ENCODE measurements around the gene ORM2.
"Not testable (repeated sequence)": the region's sequence is repeated elsewhere in the genome, so short reads cannot be mapped to it uniquely, and the experiment has no call there.

ORM2 gene

DNA sequence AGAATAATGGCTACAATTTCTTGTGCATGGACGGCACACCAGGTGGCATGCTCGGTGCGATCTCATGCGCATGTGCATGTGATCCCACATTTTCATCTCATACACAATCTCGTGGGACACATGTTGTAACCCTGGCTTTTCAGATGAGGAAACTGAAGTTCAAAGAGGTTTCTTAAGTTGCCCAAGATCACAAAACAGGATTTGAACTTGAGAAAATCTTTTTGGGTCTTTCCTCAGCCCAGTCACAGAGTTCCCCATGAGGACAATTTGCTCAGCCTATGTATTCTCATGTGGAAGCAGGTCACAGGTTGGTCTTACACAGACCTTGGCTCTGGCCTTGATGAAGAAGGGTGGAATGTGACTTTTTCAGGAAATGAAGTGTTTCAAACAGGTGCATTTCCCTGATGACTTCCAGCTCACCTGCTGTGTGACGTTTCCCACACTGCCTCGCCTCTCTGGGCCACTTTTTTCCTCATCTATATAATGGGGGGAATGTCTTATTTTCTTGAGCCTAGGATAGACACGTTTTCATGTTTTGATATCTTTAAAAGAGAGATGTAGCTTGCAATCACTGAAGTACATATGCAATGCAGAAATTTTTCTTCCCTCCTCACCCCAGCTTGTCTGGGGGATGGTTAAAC is 13.8 kb upstream of the ORM2 start:
- DNase-seq, result no peak

DNA sequence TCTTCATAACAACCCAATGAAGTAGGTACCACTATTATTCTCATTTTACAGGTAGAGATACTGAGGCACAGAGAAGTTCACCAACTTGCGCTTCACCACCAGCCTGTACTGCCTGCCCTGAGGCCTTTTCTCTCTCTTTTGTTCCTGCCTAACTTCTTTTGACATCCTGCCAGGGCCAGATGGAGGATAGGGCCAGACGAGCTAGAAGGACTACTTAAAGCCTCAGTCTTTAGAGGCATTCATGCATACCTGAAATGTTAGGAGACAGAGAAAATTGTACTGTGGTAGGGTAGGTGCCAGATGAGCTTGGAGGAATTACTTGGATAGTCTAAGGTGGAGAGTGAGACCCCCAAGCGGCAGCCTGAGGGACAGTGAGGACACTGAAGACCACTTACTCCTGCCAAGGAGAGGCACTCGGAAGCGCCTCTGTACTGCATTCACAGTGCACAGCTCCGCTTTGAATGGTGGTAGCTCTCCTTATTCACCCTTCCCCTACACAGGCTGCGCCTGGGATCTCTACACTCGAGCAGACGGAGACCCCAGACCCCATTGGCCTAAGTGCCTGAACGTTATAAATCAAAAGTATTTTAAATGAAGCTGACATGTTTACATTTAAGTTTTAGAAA is 13.0 kb upstream of the ORM2 start:
- no peak for DNase-seq

DNA sequence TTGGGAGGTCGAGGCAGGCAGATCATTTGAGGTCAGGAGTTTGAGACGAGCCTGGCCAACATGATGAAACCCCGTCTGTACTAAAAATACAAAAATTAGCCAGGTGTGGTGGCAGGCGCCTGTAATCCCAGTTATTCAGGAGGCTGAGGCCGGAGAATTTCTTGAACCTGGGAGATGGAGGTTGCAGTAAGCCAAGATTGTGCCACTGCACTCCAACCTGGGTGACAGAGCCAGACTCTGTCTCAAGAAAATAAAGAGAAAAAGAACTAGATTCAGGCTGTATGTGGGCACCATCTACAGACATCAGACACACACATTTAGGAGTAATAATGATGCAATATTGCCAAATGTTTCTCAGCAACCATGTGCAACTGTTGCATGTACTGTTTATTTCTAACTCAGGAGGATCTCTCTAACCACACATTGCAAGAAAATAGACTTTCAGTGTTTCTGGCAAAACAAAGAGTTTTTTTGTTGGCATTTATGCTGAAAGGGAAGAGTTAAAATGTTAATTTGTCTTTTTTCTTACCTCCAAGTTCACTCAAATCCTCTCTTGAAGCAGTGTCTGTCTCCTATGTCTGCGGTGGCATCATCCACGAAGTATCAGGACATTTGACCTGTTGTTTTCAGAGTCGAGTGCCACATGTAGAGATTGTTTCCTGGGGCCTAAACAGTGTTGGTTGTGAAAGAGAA is 11.9 kb upstream of the ORM2 start:
- DNase-seq, result no peak

DNA sequence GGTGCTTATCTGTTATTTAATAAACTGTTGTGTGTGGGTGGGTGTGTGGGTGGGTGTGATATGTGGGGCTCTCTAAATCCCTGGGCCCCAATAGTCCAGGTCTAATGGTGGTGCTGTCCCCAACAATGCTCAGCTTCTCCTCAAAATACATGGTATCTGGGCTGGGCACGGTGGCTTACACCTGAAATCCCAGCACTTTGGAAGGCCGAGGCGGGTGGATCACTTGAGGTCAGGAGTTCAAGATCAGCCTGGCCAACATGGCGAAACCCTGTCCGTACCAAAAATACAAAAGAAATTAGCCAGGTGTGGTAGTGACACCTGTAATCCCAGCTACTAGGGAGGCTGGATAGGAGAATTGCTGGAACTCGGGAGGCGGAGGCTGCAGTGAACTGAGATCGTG is 11.3 kb upstream of the ORM2 start:
- no peak for DNase-seq

DNA sequence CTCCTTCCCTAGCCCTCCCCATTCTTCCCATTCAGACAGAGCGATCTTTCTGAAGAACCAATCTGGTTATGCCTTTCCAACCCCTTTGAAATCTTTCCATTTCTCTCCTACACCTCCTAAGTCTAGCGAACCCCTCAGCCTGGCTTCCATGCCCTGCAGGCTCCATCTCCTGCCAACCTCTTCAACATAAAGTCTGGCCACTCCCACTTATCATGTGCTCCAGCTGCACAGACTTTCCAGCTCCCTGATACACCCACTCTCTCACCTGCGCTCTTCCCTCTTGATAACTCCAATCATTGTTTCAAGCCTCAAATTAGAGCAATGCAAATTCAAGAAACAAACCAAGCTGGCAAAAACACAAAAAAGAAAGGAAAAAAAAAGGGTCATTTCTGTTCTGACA is 10.5 kb upstream of the ORM2 start:
- DNase-seq, result peak; percentile 20

DNA sequence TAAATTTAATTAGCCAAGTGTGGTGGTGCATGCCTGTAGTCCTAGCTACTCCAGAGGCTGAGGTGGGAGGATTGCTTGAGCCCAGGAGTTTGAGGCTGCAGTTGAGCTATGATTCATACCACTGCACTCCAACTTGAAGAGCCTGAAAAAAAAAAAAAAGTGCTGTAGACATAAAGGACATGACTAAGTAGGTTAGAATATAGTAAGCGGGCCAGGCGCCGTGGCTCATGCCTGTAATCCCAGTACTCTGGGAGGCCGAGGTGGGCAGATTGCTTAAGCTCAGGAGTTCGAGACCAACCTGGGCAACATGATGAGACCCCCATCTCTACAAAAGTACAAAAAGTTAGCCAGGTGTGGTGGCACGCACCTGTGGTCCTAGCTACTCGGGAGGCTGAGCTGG is 9.0 kb upstream of the ORM2 start:
- DNase-seq, result peak; percentile 45

DNA sequence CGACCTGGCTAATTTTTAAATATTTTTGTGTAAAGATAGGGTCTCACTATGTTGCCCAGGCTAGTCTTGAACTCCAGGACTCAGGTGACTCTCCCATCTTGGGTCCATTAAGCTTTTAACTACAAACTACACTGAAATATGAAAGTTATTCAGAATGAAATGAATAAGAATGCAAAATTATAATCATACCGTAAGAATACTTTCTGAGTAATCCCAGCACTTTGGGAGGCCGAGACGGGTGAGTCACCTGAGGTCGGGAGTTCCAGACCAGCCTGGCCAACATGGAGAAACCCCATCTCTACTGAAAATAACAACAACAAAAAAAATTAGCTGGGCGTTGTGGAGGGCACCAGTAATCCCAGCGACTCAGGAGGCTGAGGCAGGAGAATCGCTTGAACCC is 7.9 kb upstream of the ORM2 start:
- DNase-seq, result peak; percentile 53

DNA sequence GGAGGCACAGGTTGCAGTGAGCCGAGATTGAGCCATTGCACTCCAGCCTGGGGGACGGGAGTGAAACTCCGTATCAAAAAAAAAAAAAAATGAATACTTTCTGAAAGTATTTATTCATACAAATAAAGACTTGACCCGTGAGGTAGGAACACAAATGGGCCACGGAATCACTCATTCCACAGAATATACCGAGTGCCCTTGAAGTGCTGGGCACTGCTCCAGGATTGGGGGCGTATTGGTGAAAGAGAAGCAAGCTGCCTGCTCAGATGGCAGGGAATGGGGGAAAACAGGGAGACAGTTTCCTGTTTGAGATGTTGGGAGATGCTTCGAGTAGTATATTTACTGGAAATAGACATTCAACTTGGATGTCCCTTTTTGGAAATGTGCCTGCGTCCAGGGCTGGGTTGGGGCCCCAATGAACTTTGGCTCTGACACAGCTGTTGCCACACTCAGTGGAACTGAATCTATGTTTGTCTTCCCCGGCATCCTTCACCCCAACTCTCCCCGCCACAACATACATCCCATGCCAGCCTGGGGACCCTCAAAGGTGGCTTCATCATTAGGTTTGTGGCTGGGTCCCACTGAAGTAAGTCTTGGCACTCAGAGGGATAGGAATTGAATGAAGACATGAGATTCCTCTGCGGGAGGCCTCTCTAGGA is 7.4 kb upstream of the ORM2 start:
- not testable (repeated sequence) for DNase-seq

DNA sequence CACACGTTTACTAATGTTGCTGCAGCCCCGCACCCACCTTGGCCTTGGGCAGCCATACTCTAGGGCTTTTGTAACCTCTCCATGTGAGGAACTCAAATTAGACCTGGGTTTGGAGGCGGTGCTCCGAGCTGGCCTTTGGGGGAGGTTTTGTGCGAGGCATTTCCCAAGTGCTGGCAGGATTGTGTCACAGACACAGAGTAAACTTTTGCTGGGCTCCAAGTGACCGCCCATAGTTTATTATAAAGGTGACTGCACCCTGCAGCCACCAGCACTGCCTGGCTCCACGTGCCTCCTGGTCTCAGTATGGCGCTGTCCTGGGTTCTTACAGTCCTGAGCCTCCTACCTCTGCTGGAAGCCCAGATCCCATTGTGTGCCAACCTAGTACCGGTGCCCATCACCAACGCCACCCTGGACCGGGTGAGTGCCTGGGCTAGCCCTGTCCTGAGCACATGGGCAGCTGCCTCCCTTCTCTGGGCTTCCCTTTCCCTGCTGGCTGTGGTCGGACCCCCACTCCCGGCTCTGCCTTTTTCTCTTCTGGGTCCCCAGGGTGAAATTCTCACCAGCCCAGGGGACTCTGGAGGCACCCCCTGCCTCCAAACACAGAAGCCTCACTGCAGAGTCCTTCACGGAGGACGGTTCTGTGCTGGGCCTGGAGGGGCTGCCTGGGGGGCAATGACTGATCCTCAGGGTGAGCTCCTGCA is 6.7 kb upstream of the ORM2 start, which contains the start of gene ORM1:
ORM1 (plus strand) TSS at position 268 of the 701 bp plus-strand sequence; CDS start at position 304, 36 bp downstream.
- DNase-seq, result not testable (repeated sequence)

DNA sequence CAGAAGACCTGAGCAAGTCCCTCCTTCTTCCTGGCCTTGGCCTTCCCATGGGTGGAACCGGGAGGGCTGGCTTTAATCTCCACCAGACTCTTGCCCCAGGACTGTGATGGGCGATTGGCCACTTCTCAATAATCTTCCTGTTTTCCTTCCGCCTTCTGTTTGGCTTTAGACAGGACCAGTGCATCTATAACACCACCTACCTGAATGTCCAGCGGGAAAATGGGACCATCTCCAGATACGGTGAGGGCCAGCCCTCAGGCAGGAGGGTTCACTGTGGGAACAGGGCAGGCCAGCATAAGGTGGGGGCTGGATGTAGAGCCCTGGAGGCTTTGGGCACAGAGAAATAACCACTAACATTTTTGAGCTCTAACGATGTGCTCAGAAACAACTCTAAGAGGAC is 5.8 kb upstream of the ORM2 start:
- DNase-seq, result not testable (repeated sequence)

DNA sequence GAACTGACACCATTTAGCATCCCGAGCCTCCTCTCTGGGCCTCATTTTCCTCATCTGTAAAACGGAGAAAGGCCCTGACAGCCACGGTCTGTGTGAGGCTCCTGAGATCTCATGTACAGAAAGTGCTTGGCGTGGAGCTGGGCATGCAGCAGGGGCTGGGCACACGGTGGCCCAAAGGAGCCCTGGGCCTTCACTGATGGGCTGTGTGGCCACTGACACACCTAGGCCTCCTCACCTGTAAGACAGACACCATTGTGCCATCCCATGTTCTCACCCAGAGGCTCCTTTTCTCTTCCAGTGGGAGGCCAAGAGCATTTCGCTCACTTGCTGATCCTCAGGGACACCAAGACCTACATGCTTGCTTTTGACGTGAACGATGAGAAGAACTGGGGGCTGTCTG is 5.2 kb upstream of the ORM2 start:
- DNase-seq, result no peak

DNA sequence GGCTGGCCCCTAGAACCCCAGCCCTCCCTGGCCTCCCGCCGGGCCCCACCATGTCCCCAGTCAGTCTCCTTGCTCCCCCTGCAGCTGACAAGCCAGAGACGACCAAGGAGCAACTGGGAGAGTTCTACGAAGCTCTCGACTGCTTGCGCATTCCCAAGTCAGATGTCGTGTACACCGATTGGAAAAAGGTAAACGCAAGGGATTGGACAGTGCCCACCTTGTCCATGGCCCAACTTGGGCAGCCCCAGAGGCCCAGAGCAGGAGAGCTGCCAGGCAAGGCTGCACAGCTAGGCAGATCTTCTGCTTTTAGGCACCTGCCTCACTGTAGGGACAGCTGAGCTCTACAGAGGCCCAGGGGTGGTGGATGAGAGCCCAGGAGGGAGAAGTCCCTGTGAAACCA is 4.7 kb upstream of the ORM2 start:
- not testable (repeated sequence) for DNase-seq

DNA sequence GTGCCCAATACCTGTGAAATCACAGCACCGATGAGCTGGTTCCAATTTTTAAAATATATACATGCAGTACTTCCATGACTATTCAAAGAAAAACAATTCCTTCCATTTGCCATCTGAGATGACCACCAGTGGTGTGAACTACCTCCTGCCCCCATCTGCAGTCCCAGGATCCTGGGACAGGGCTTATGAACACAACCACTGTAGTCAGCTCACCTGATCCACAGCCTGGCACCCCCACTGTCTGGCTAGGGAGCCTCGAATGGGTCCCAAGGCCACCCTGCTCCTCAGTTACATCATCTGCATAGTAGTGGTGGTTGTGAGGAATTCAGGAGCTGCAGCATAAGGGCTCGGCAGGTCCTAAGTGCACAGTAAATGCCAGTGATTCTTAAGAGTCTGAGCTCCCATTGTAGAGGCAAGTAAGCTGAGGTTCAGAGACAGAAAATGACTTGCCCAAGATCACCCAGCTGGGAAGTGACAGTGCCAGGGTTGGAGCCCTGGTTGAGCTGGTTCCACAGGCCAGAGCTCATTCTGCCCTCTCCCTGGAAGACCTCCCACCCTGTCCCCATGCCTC is 3.9 kb upstream of the ORM2 start:
- not testable (repeated sequence) for DNase-seq

DNA sequence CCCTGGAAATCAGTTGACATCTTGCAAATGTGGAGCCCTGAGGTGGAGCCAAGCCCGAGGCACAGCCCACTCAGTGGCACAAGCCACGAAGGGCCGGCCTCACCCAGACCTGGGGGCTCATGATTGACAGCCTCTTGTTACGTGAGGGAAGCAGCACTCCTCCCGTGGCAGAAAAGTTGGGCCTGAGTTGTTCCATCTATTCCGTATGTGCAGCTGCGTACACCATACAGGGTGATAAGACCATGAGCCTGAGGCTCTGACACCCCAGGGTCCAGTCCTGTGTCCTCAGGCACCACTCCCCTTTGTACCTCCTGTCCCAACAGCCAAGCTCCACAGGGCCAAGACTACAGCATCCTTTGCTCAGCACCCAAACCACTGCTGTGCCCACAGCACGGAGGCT is 1.9 kb upstream of the ORM2 start:
- no peak for DNase-seq

DNA sequence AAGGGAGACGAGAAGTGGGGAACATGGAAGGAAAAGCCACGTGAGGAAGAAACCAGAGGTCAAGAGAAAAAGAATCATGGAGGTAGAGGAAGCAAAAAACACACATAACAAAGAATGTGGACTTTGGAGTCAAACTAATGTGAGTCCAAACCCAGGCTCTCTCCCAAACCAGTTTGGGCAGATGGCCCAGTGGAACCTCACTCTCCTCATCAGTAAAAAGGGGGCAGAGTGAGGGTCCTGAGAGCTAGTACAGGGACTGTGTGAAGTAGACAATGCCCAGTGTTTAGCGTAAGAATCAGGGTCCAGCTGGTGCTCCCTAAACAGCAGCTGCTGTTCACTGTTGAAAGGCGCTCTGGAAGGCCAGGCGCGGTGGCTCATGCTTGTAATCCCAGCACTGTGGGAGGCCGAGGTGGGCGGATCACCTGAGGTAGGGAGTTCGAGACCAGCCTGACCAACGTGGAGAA is 1.3 kb upstream of the ORM2 start:
- DNase-seq, result not testable (repeated sequence)

DNA sequence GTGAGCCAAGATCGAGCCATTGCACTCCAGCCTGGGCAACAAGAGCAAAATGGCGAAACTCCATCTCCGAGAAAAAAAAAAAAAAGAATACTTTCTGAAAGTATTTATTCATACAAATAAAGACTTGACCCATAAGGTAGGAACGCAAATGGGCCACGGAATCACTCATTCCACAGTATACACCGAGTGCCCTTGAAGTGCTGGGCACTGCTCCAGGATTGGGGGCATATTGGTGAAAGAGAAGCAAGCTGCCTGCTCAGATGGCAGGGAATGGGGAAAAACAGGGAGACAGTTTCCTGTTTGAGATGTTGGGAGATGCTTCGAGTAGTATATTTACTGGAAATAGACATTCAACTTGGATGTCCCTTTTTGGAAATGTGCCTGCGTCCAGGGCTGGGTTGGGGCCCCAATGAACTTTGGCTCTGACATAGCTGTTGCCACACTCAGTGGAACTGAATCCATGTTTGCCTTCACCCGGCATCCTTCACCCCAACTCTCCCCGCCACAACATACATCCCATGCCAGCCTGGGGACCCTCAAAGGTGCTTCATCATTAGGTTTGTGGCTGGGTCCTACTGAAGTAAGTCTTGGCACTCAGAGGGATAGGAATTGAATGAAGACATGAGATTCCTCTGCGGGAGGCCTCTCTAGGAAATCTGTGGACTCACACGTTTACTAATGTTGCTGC is 588 bp upstream of the ORM2 start:
- not testable (repeated sequence) for DNase-seq

DNA sequence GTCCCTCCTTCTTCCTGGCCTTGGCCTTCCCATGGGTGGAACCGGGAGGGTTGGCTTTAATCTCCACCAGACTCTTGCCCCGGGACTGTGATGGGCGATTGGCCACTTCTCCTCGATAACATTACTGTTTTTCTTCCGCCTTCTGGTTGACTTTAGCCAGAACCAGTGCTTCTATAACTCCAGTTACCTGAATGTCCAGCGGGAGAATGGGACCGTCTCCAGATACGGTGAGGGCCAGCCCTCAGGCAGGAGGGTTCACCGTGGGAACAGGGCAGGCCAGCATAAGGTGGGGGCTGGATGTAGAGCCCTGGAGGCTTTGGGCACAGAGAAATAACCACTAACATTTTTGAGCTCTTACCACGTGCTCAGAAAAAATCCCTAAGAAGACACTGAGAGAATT is 967 bp downstream of the ORM2 start:
- no peak for DNase-seq

DNA sequence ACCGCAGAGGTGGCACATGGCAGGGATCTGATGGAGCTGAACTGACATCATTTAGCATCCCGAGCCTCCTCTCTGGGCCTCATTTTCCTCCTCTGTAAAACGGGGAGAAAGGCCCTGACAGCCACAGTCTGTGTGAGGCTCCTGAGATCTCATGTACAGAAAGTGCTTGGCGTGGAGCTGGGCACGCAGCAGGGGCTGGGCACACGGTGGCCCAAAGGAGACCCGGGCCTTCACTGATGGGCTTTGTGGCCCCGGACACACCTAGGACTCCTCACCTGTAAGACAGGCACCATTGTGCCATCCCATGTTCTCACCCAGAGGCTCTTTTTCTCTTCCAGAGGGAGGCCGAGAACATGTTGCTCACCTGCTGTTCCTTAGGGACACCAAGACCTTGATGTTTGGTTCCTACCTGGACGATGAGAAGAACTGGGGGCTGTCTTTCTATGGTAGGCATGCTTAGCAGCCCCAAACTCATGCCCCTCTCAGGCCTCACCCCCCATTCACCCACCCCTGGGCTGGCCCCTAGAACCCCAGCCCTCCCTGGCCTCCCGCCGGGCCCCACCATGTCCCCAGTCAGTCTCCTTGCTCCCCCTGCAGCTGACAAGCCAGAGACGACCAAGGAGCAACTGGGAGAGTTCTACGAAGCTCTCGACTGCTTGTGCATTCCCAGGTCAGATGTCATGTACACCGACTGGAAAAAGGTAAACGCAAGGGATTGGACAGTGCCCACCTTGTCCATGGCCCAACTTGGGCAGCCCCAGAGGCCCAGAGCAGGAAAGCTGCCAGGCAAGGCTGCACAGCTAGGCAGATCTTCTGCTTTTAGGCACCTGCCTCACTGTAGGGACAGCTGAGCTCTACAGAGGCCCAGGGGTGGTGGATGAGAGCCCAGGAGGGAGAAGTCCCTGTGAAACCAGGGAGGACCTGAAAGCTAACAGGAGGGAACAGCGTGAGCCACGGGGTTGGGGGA is 1.8 kb downstream of the ORM2 start:
- not testable (repeated sequence) for DNase-seq

DNA sequence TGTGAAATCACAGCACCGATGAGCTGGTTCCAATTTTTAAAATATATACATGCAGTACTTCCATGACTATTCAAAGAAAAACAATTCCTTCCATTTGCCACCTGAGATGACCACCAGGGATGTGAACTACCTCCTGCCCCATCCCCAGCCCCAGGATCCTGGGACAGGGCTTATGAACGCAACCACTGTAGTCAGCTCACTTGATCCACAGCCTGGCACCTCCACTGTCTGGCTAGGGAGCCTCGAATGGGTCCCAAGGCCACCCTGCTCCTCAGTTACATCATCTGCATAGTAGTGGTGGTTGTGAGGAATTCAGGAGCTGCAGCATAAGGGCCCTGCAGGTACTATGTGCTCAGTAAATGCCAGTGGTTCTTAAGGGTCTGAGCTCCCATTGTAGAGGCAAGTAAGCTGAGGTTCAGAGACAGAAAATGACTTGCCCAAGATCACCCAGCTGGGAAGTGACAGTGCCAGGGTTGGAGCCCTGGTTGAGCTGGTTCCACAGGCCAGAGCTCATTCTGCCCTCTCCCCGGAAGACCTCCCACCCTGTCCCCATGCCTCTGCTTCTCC is 2.9 kb downstream of the ORM2 start:
- not testable (repeated sequence) for DNase-seq

DNA sequence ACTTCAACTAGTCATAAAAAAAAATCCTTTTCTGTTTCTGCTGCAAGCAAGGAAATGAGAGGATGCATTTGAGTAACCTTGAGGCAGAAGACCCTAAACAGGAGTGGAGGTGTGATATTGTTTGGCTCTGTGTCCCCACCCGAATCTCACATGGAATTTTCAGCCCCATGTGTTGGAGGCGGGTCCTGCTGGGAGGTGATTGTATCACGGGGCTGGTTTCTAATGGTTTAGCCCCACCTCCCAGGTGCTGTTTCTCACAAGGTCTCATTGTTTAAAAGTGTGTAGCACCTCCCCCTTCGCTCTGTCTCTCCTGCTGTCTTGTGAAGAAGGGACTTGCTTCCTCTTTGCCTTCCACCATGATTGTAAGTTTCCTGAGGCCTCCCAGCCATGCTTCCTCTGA is 4.0 kb downstream of the ORM2 start:
- not testable (repeated sequence) for DNase-seq

All from NCI-H226 (cell line).